Spleen (tissue), 11 donors: ENCODE measurements around the gene ALDH5A1. TPM values are rescaled to one million over a fixed set of nuclear protein-coding genes. Genes with fewer than 3 reads are reported as not detected.

ENCODE experiments used
- DNase-seq: peaks from one replicate; pipeline ENCODE4 v3.0.0-alpha.2; 2020
- H3K27ac ChIP-seq, 8 donors: fragments of 200-600 bp; sonication (generic) in 7 of 8; 1 replicate in 4 of 8; 2 replicates in 4 of 8; pipeline versions ENCODE4 v1.5.0 to v1.8.0; 2016 to 2021; ENCODE audit warnings: inconsistent platforms in 4 of 8, mild to moderate bottlenecking in 4 of 8, moderate library complexity in 1 of 8
- H3K27me3 ChIP-seq, 7 donors: fragments of 200-600 bp; sonication (generic) in 6 of 7; replicated peaks in 1 of 7; 1 replicate in 4 of 7; 2 replicates in 3 of 7; pipeline versions ENCODE4 v1.5.0 to v1.8.0; 2016 to 2021; ENCODE audit warnings: inconsistent platforms in 3 of 7, mild to moderate bottlenecking in 1 of 7
- H3K36me3 ChIP-seq, 6 donors: fragments of 200-600 bp; sonication (generic) in 5 of 6; 1 replicate in 4 of 6; 2 replicates in 2 of 6; pipeline versions ENCODE4 v1.5.0 to v1.8.0; 2016 to 2021; ENCODE audit warnings: inconsistent platforms in 2 of 6
- H3K4me1 ChIP-seq, 6 donors: fragments of 200-600 bp; sonication (generic) in 5 of 6; 1 replicate in 3 of 6; 2 replicates in 3 of 6; pipeline versions ENCODE4 v1.5.0 to v1.8.0; 2016 to 2021; ENCODE audit warnings: inconsistent platforms in 3 of 6
- H3K4me3 ChIP-seq, 8 donors: fragments of 200-600 bp; sonication (generic) in 7 of 8; 1 replicate in 4 of 8; 2 replicates in 4 of 8; pipeline versions ENCODE4 v1.5.0 to v1.8.0; 2016 to 2021; ENCODE audit warnings: inconsistent platforms in 4 of 8, mild to moderate bottlenecking in 4 of 8, moderate library complexity in 2 of 8
- H3K9me3 ChIP-seq, 8 donors: fragments of 200-600 bp; sonication (generic) in 7 of 8; 1 replicate in 4 of 8; 2 replicates in 4 of 8; pipeline versions ENCODE4 v1.5.0 to v1.8.0; 2016 to 2021; ENCODE audit warnings: inconsistent platforms in 4 of 8
- CTCF ChIP-seq, 11 experiments: fragments of 200-600 bp in 7 of 11; fragments of 450-650 bp in 4 of 11; sonication (generic) in 4 of 11; IDR thresholded peaks in 8 of 11; conservative IDR thresholded peaks in 3 of 11; 1 replicate in 7 of 11; 2 replicates in 4 of 11; pipeline versions ENCODE4 v1.4.0 to v1.8.0; 2016 to 2021; ENCODE audit warnings: antibody characterized with exemption in 11 of 11, inconsistent platforms in 4 of 11, mild to moderate bottlenecking in 1 of 11
- POLR2A ChIP-seq, 3 donors: fragments of 450-650 bp; IDR thresholded peaks; one replicate each; pipeline ENCODE4 v1.5.1; 2017; ENCODE audit warnings: antibody characterized with exemption in 3 of 3, mild to moderate bottlenecking in 1 of 3
- POLR2AphosphoS5 ChIP-seq, 3 donors: sonication (generic); formaldehyde crosslinking; IDR thresholded peaks; one replicate each; pipeline ENCODE4 v1.5.1; 2017; ENCODE audit warnings: antibody characterized with exemption in 3 of 3
- WGBS, 5 donors: extraction: QIAGEN DNeasy Blood & Tissue Kit in 3 of 5; methylation state at CpG; one replicate each; pipeline versions ENCODE4 v1.1.5 to v1.1.7; 2013 to 2018; 5-methylcytosine and 5-hydroxymethylcytosine counted together
- intact Hi-C: fragments of 100-400 bp; cut with DNase I; formaldehyde crosslinking; loops from one replicate; pipeline ENCODE4 v1.15.0; 2023; ENCODE audit warnings: low total_unique reads
- polyA plus RNA-seq, 3 donors: library from polyadenylated mRNA; stranded (reverse); fragments of 200-250 nt; gene quantifications; one replicate each; pipeline ENCODE4 v1.2.1, GENCODE V29; 2013
- total RNA-seq, 7 donors: library from RNA; depleted of rRNA in 3 of 7; stranded (reverse); fragments of >200 nt in 3 of 7; fragmentation: NEBNext Ultra II Directional in 4 of 7; extraction: Animal tissue kit (Norgen Biotek cat#: 25700) in 4 of 7; gene quantifications; one replicate each; pipeline versions ENCODE4 v1.1.0 to v1.2.1, GENCODE V29; 2016 to 2021
- donor health status: healthy with polysubstance abuse.
- donor health status: DM: no; HTN: no; CAD: no; lungs with moderate emphysema.
- donor health status: DM: no; HTN: no; CAD: no.
- donor health status: Bipolar disorder and iron deficiency.
- donor health status: healthy.
- donor health status: DM: no; HTN: no; CAD: no.
- donor health status: DM: yes; HTN: yes; CAD: no.

The ALDH5A1 gene
- total and polyA plus RNA-seq, 10 donors = 5.7 to 16.6 (median 10.1) TPM

GRCh38 chr6:24448396-24448795, 46.4 kb upstream of the ALDH5A1 start:
- WGBS, 5 donors = 60 to 81% (median 66%) methylated on average over 4 of the region's 4 CpGs
- no peaks in the 10 kb centered on the region for H3K9me3 ChIP-seq
- TF ChIP-seq CTCF (IDR thresholded peaks at IDR 0.05 in 8 of 11, conservative IDR thresholded peaks at IDR 0.05 in 3 of 11) = no peak
- DNase-seq = no peak
- H3K4me3 ChIP-seq = no peak overlapping the region
- H3K4me1 ChIP-seq = no peaks in the 10 kb centered on the region
- no peaks in the 10 kb centered on the region for H3K27me3 ChIP-seq
- H3K36me3 ChIP-seq = no peaks in the 10 kb centered on the region
- peak overlapping the region in 3 of 8 donors; percentile 58 to 80 (median 63) for H3K27ac ChIP-seq
- intact Hi-C loops = no loop called here

GRCh38 chr6:24448828-24449525, 45.8 kb upstream of the ALDH5A1 start:
- Histone ChIP-seq H3K9me3 (no peaks in the 10 kb centered on the region), H3K36me3 (no peaks in the 10 kb centered on the region), H3K4me1 (no peaks in the 10 kb centered on the region), H3K4me3 (no peak overlapping the region), H3K27me3 (no peaks in the 10 kb centered on the region), H3K27ac (peak overlapping the region in 3 of 8 donors; percentile 58 to 80 (median 63))
- DNase-seq = no peak
- 56 to 74% (median 61%) methylated on average over 9 of the region's 9 CpGs for WGBS, 5 donors
- TF ChIP-seq POLR2A (IDR thresholded peaks at IDR 0.05) = no peak
- intact Hi-C loops = no loop called here

- no peak for DNase-seq
- no peaks in the 10 kb centered on the region for H3K27me3 ChIP-seq
- H3K4me1 ChIP-seq = no peaks in the 10 kb centered on the region
- H3K4me3 ChIP-seq = no peak overlapping the region
- TF ChIP-seq POLR2A (IDR thresholded peaks at IDR 0.05) = no peak
- TF ChIP-seq POLR2AphosphoS5 (IDR thresholded peaks at IDR 0.05) = no peak
- TF ChIP-seq CTCF (IDR thresholded peaks at IDR 0.05 in 8 of 11, conservative IDR thresholded peaks at IDR 0.05 in 3 of 11) = no peak
- WGBS, 5 donors = 68 to 80% (median 76%) methylated on average over 13 of the region's 13 CpGs
- intact Hi-C loops = no loop called here
- H3K36me3 ChIP-seq = no peaks in the 10 kb centered on the region
- no peak overlapping the region for H3K27ac ChIP-seq
- H3K9me3 ChIP-seq = no peaks in the 10 kb centered on the region
These were observed 43.0 kb upstream of the ALDH5A1 start for GRCh38 chr6:24451581-24452388.

- no peak for TF ChIP-seq POLR2A (IDR thresholded peaks at IDR 0.05)
- no peak for TF ChIP-seq POLR2AphosphoS5 (IDR thresholded peaks at IDR 0.05)
- no peak for TF ChIP-seq CTCF (IDR thresholded peaks at IDR 0.05 in 8 of 11, conservative IDR thresholded peaks at IDR 0.05 in 3 of 11)
- Histone ChIP-seq H3K9me3 (no peaks in the 10 kb centered on the region), H3K27ac (no peak overlapping the region), H3K36me3 (no peaks in the 10 kb centered on the region), H3K4me1 (no peaks in the 10 kb centered on the region), H3K4me3 (no peak overlapping the region), H3K27me3 (no peaks in the 10 kb centered on the region)
- DNase-seq = no peak
- intact Hi-C loops = no loop called here
- 93 to 97% (median 94%) methylated on average over 10 of the region's 10 CpGs for WGBS, 5 donors
These were observed 40.8 kb upstream of the ALDH5A1 start for GRCh38 chr6:24453921-24454320.
